Measurements from ENCODE around the gene CD180.

Gene CD180

DNA sequence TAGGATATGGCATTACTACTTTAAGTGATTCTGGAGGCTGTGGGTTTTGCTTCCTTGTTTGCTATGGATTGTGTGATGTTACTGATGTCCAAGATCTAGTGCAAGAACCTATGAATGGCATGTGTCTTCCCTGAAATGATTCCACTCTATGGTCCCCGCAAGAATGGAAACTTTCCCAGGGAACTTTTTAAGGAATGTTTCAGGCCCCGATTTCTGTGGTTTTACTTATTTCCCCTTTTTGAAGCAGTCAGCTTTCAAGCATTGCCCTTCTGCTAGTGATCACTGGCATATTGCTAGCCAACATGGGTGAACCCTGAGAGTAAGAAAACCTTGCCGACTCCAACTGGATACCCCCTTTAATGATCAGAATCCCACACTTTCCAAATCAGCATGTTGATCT, 26.6 kb upstream of the CD180 start:
- CTCF ChIA-PET = no interaction called here
- TF ChIP-seq LEF1 (IDR thresholded peaks at IDR 0.05; ENCODE audit: borderline replicate concordance) (no peak), FOXA1 (IDR thresholded peaks at IDR 0.05) (no peak), ELF4 (IDR thresholded peaks at IDR 0.05) (no peak), BHLHE40 (IDR thresholded peaks at IDR 0.05; ENCODE audit: borderline replicate concordance) (no peak), CTBP1 (IDR thresholded peaks at IDR 0.05; ENCODE audit: borderline replicate concordance) (no peak), FOXK2 (IDR thresholded peaks at IDR 0.05) (no peak), SP1 (IDR thresholded peaks at IDR 0.05) (no peak), HDGF (IDR thresholded peaks at IDR 0.05; ENCODE audit: borderline replicate concordance) (no peak), L3MBTL2 (conservative IDR thresholded peaks at IDR 0.05) (no peak), SUZ12 (IDR thresholded peaks at IDR 0.05) (no peak), ARNT (IDR thresholded peaks at IDR 0.05) (no peak), NFRKB (IDR thresholded peaks at IDR 0.05) (no peak), TARDBP (IDR thresholded peaks at IDR 0.05) (no peak), FOXM1 (IDR thresholded peaks at IDR 0.05; ENCODE audit: borderline replicate concordance) (no peak), ZNF384 (IDR thresholded peaks at IDR 0.05) (no peak)
- TF ChIP-seq, protein P1, sequence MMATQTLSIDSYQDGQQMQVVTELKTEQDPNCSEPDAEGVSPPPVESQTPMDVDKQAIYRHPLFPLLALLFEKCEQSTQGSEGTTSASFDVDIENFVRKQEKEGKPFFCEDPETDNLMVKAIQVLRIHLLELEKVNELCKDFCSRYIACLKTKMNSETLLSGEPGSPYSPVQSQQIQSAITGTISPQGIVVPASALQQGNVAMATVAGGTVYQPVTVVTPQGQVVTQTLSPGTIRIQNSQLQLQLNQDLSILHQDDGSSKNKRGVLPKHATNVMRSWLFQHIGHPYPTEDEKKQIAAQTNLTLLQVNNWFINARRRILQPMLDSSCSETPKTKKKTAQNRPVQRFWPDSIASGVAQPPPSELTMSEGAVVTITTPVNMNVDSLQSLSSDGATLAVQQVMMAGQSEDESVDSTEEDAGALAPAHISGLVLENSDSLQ (IDR thresholded peaks at IDR 0.05) = no peak

GRCh38 chr5:67222243-67223025, 25.8 kb upstream of the CD180 start:
- DNase-seq (ENCODE audit: extremely low spot score) = no peak
- TF ChIP-seq FOXM1 (IDR thresholded peaks at IDR 0.05; ENCODE audit: borderline replicate concordance) (no peak), NFRKB (IDR thresholded peaks at IDR 0.05) (no peak), ZNF384 (IDR thresholded peaks at IDR 0.05) (no peak), FOXA1 (IDR thresholded peaks at IDR 0.05) (no peak), ELF4 (IDR thresholded peaks at IDR 0.05) (no peak), BHLHE40 (IDR thresholded peaks at IDR 0.05; ENCODE audit: borderline replicate concordance) (no peak), LEF1 (IDR thresholded peaks at IDR 0.05; ENCODE audit: borderline replicate concordance) (no peak), ARNT (IDR thresholded peaks at IDR 0.05) (no peak), HDGF (IDR thresholded peaks at IDR 0.05; ENCODE audit: borderline replicate concordance) (no peak), SUZ12 (IDR thresholded peaks at IDR 0.05) (no peak), L3MBTL2 (conservative IDR thresholded peaks at IDR 0.05) (no peak), CTBP1 (IDR thresholded peaks at IDR 0.05; ENCODE audit: borderline replicate concordance) (no peak), TARDBP (IDR thresholded peaks at IDR 0.05) (no peak), SP1 (IDR thresholded peaks at IDR 0.05) (no peak), FOXK2 (IDR thresholded peaks at IDR 0.05) (no peak)
- TF ChIP-seq, protein P1 (IDR thresholded peaks at IDR 0.05) = no peak
- ChIA-PET POLR2A (no interaction called here), CTCF (no interaction called here)

More for the DNA sequence above, 26.6 kb upstream of the CD180 start:
- DNase-seq (ENCODE audit: extremely low spot score) = no peak
- POLR2A ChIA-PET = no interaction called here

- ChIA-PET CTCF (interaction anchor here (0.6 kb wide), 1 partner anchor 165 kb away, joined by 5 read pairs; no protein-coding TSS in a partner anchor), POLR2A (no interaction called here)
- no peak for DNase-seq (ENCODE audit: extremely low spot score)
- TF ChIP-seq, protein P1 (IDR thresholded peaks at IDR 0.05) = no peak
- TF ChIP-seq FOXA1 (IDR thresholded peaks at IDR 0.05) (no peak), TARDBP (IDR thresholded peaks at IDR 0.05) (no peak), BHLHE40 (IDR thresholded peaks at IDR 0.05; ENCODE audit: borderline replicate concordance) (no peak), ZNF384 (IDR thresholded peaks at IDR 0.05) (no peak), L3MBTL2 (conservative IDR thresholded peaks at IDR 0.05) (no peak), SUZ12 (IDR thresholded peaks at IDR 0.05) (no peak), ELF4 (IDR thresholded peaks at IDR 0.05) (no peak), CTBP1 (IDR thresholded peaks at IDR 0.05; ENCODE audit: borderline replicate concordance) (no peak), FOXM1 (IDR thresholded peaks at IDR 0.05; ENCODE audit: borderline replicate concordance) (no peak), LEF1 (IDR thresholded peaks at IDR 0.05; ENCODE audit: borderline replicate concordance) (no peak), SP1 (IDR thresholded peaks at IDR 0.05) (no peak)
Measured at GRCh38 chr5:67221487-67222242, 25.1 kb upstream of the CD180 start.

- DNase-seq (ENCODE audit: extremely low spot score) = no peak
- ChIA-PET CTCF (no interaction called here), POLR2A (no interaction called here)
- TF ChIP-seq L3MBTL2 (conservative IDR thresholded peaks at IDR 0.05) = no peak
- TF ChIP-seq, protein P1 (IDR thresholded peaks at IDR 0.05) = no peak
- no peak for TF ChIP-seq HDGF (IDR thresholded peaks at IDR 0.05; ENCODE audit: borderline replicate concordance)
Measured at GRCh38 chr5:67216564-67216963, 20.0 kb upstream of the CD180 start.

Measured in HEK293T (cell line).